GM23248 (cell line): ENCODE measurements around the gene RARB. TPM values are rescaled to one million over a fixed set of nuclear protein-coding genes. Genes with fewer than 3 reads are reported as not detected.

Source experiments
- DNase-seq: peaks from one replicate; pipeline ENCODE4 v3.0.0-alpha.2; 2015
- H2AFZ ChIP-seq: fragments of 200-600 bp; sonication (generic); 2 replicates; pipeline ENCODE4 v1.6.1; 2016; ENCODE audit warnings: antibody characterized with exemption
- H3F3A ChIP-seq: fragments of 200-600 bp; sonication (generic); 2 replicates; pipeline ENCODE4 v1.6.1; 2016; ENCODE audit warnings: mild to moderate bottlenecking, antibody characterized with exemption, mixed run types; ENCODE audit not compliant: insufficient read depth
- H3K27ac ChIP-seq: fragments of 200-600 bp; sonication (generic); 2 replicates; pipeline ENCODE4 v1.5.1; 2016; ENCODE audit warnings: mild to moderate bottlenecking
- H3K27me3 ChIP-seq: fragments of 200-600 bp; sonication (generic); replicated peaks from 2 replicates; pipeline ENCODE4 v1.6.1; 2016; ENCODE audit warnings: mild to moderate bottlenecking; ENCODE audit not compliant: insufficient read depth
- H3K36me3 ChIP-seq: fragments of 200-600 bp; sonication (generic); 2 replicates; pipeline ENCODE4 v1.6.1; 2016; ENCODE audit warnings: low read depth, mild to moderate bottlenecking
- H3K4me1 ChIP-seq: fragments of 200-600 bp; sonication (generic); 2 replicates; pipeline ENCODE4 v1.6.1; 2016; ENCODE audit warnings: mild to moderate bottlenecking; ENCODE audit not compliant: insufficient read depth
- H3K4me2 ChIP-seq: fragments of 200-600 bp; sonication (generic); one replicate; pipeline ENCODE4 v1.6.1; 2016; ENCODE audit warnings: mild to moderate bottlenecking; ENCODE audit not compliant: unreplicated experiment
- H3K4me3 ChIP-seq: fragments of 200-600 bp; sonication (generic); 2 replicates; pipeline ENCODE4 v1.5.1; 2016; ENCODE audit warnings: mild to moderate bottlenecking
- H3K79me2 ChIP-seq: fragments of 200-600 bp; sonication (generic); 2 replicates; pipeline ENCODE4 v1.6.1; 2016; ENCODE audit warnings: mild to moderate bottlenecking; ENCODE audit not compliant: insufficient read depth
- H3K9ac ChIP-seq: fragments of 200-600 bp; sonication (generic); 2 replicates; pipeline ENCODE4 v1.6.1; 2016; ENCODE audit warnings: mild to moderate bottlenecking
- H3K9me2 ChIP-seq: fragments of 200-600 bp; sonication (generic); 2 replicates; pipeline ENCODE4 v1.6.1; 2016; ENCODE audit warnings: mixed run types, mild to moderate bottlenecking, moderate library complexity; ENCODE audit not compliant: insufficient read depth
- H3K9me3 ChIP-seq: fragments of 200-600 bp; sonication (generic); one replicate; pipeline ENCODE4 v1.6.1; 2017; ENCODE audit warnings: low read depth
- H4K20me1 ChIP-seq: fragments of 200-600 bp; sonication (generic); 2 replicates; pipeline ENCODE4 v1.6.0; 2016; ENCODE audit not compliant: insufficient read depth
- EZH2 ChIP-seq: fragments of 200-600 bp; sonication (generic); IDR thresholded peaks from 2 replicates; pipeline ENCODE4 v1.6.1; 2018; ENCODE audit warnings: antibody characterized with exemption, mild to moderate bottlenecking; ENCODE audit not compliant: insufficient read depth, poor library complexity, severe bottlenecking
- EZH2phosphoT487 ChIP-seq: fragments of 200-600 bp; sonication (generic); IDR thresholded peaks from 2 replicates; pipeline ENCODE4 v1.6.1; 2018; ENCODE audit warnings: antibody characterized with exemption, moderate library complexity, mild to moderate bottlenecking, low read depth; ENCODE audit not compliant: insufficient read depth
- WGBS, 2 experiments: methylation state at CpG; one replicate each; pipeline ENCODE4 v1.1.6; 2015 to 2017; ENCODE audit warnings: low lambda C conversion rate in 2 of 2, low coverage in 1 of 2; ENCODE audit errors: missing lambda C conversion rate in 2 of 2; 5-methylcytosine and 5-hydroxymethylcytosine counted together
- in situ Hi-C: fragments of 300-500 bp; cut with MboI; formaldehyde crosslinking; loops from 2 replicates; pipeline ENCODE4 v1.15.0; 2020
- polyA plus RNA-seq: library from polyadenylated mRNA; unstranded; fragments of >200 nt; fragmentation: Nextera tagmentation; extraction: Ambion mirVana; gene quantifications from 2 replicates; pipeline ENCODE4 v1.2.1, GENCODE V29; 2016
- total RNA-seq: library from RNA; depleted of rRNA; stranded (reverse); fragments of >200 nt; shearing (Covaris generic); gene quantifications from 2 replicates; pipeline ENCODE4 v1.2.3, GENCODE V29; 2014

The RARB gene
- total and polyA plus RNA-seq, 2 experiments from 2014 or later, result 0.11 TPM; not detected in 1

- Histone ChIP-seq H3K4me3 (no peak overlapping the region), H3F3A (no peaks in the 10 kb centered on the region), H3K36me3 (no peaks in the 10 kb centered on the region), H3K9me2 (no peaks in the 10 kb centered on the region), H2AFZ (no peak overlapping the region), H3K27ac (no peak overlapping the region), H3K4me2 (no peak overlapping the region), H3K79me2 (no peaks in the 10 kb centered on the region), H3K27me3 (no peaks in the 10 kb centered on the region), H3K9me3 (no peaks in the 10 kb centered on the region), H3K4me1 (no peaks in the 10 kb centered on the region), H4K20me1 (no peaks in the 10 kb centered on the region), H3K9ac (no peak overlapping the region)
- no peak for TF ChIP-seq EZH2phosphoT487
- no peak for TF ChIP-seq EZH2
- peak; percentile 6 for DNase-seq
- WGBS, 2 experiments, result 0% methylated on average over 1 of the region's 1 CpG
- in situ Hi-C loops, result no loop called here
Observed at GRCh38 chr3:25547943-25548674, 120.0 kb downstream of the RARB start.

- in situ Hi-C loops, result no loop called here
- 77 to 84% methylated on average over 2 of the region's 2 CpGs for WGBS, 2 experiments
- no peaks in the 10 kb centered on the region for H3K79me2 ChIP-seq
Observed at GRCh38 chr3:25548836-25549235, 120.8 kb downstream of the RARB start.

GRCh38 chr3:25552251-25552650 lies 124.2 kb downstream of the RARB start:
- Histone ChIP-seq H2AFZ (no peak overlapping the region), H4K20me1 (no peaks in the 10 kb centered on the region), H3K36me3 (no peaks in the 10 kb centered on the region), H3K9me3 (no peaks in the 10 kb centered on the region), H3F3A (no peaks in the 10 kb centered on the region), H3K9me2 (no peaks in the 10 kb centered on the region), H3K79me2 (no peaks in the 10 kb centered on the region), H3K4me2 (no peak overlapping the region), H3K27me3 (0 out of 2 replicates have a peak, but pooled peaks cover 5% of the 10 kb centered on the region), H3K4me1 (no peaks in the 10 kb centered on the region), H3K9ac (no peak overlapping the region), H3K4me3 (no peak overlapping the region), H3K27ac (no peak overlapping the region)
- TF ChIP-seq EZH2 (no peak), EZH2phosphoT487 (no peak)
- no peak for DNase-seq
- in situ Hi-C loops, result no loop called here
- WGBS, 2 experiments, result 27 to 52% methylated on average over 3 of the region's 3 CpGs

More at GRCh38 chr3:25548836-25549235, 120.8 kb downstream of the RARB start:
- Histone ChIP-seq H4K20me1 (no peaks in the 10 kb centered on the region), H3K9ac (no peak overlapping the region), H2AFZ (no peak overlapping the region), H3K27me3 (no peaks in the 10 kb centered on the region), H3K4me1 (no peaks in the 10 kb centered on the region), H3K4me2 (no peak overlapping the region), H3K9me3 (no peaks in the 10 kb centered on the region), H3K9me2 (no peaks in the 10 kb centered on the region), H3K36me3 (no peaks in the 10 kb centered on the region), H3K27ac (no peak overlapping the region), H3K4me3 (no peak overlapping the region), H3F3A (no peaks in the 10 kb centered on the region)
- DNase-seq, result no peak
- TF ChIP-seq EZH2phosphoT487, result no peak

- H3K4me2 ChIP-seq, result no peak overlapping the region
- 0 out of 2 replicates have a peak, but pooled peaks cover 5% of the 10 kb centered on the region for H3K27me3 ChIP-seq
- no peaks in the 10 kb centered on the region for H3K4me1 ChIP-seq
- no peak overlapping the region for H3K27ac ChIP-seq
- no peaks in the 10 kb centered on the region for H3K9me3 ChIP-seq
- no peak for DNase-seq
- no peaks in the 10 kb centered on the region for H3K79me2 ChIP-seq
- H3K4me3 ChIP-seq, result no peak overlapping the region
- H3K9me2 ChIP-seq, result no peaks in the 10 kb centered on the region
- no peaks in the 10 kb centered on the region for H3K36me3 ChIP-seq
- H3F3A ChIP-seq, result no peaks in the 10 kb centered on the region
- in situ Hi-C loops, result no loop called here
- H4K20me1 ChIP-seq, result no peaks in the 10 kb centered on the region
- 74 to 79% methylated on average over 7 of the region's 7 CpGs for WGBS, 2 experiments
- no peak overlapping the region for H2AFZ ChIP-seq
- TF ChIP-seq EZH2, result no peak
- TF ChIP-seq EZH2phosphoT487, result no peak
- H3K9ac ChIP-seq, result no peak overlapping the region
Observed at GRCh38 chr3:25554376-25554775, 126.3 kb downstream of the RARB start.
